Body of pancreas (tissue), 4 donors: ENCODE results near the gene CFAP45.

Experiments used
- POLR2A ChIP-seq, 3 donors: fragments of 450-650 bp; IDR thresholded peaks; one replicate each; pipeline ENCODE4 v1.6.1; 2016; ENCODE audit warnings: antibody characterized with exemption in 3 of 3, mild to moderate bottlenecking in 2 of 3
- TF ChIP-seq, protein P1 (sequence below), 7 experiments: fragments of 450-650 bp in 4 of 7; fragments of 200-600 bp in 3 of 7; sonication (generic) in 3 of 7; IDR thresholded peaks; one replicate each; pipeline ENCODE4 v1.5.1; 2016 to 2019; ENCODE audit warnings: antibody characterized with exemption in 7 of 7

GRCh38 chr1:159890390-159890789, 9.6 kb downstream of the CFAP45 start:
- TF ChIP-seq POLR2A (IDR thresholded peaks at IDR 0.05): no peak
- TF ChIP-seq, protein P1, sequence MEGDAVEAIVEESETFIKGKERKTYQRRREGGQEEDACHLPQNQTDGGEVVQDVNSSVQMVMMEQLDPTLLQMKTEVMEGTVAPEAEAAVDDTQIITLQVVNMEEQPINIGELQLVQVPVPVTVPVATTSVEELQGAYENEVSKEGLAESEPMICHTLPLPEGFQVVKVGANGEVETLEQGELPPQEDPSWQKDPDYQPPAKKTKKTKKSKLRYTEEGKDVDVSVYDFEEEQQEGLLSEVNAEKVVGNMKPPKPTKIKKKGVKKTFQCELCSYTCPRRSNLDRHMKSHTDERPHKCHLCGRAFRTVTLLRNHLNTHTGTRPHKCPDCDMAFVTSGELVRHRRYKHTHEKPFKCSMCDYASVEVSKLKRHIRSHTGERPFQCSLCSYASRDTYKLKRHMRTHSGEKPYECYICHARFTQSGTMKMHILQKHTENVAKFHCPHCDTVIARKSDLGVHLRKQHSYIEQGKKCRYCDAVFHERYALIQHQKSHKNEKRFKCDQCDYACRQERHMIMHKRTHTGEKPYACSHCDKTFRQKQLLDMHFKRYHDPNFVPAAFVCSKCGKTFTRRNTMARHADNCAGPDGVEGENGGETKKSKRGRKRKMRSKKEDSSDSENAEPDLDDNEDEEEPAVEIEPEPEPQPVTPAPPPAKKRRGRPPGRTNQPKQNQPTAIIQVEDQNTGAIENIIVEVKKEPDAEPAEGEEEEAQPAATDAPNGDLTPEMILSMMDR (IDR thresholded peaks at IDR 0.05): no peak
